ENCODE results near the gene PUM2.

PUM2 gene

DNA sequence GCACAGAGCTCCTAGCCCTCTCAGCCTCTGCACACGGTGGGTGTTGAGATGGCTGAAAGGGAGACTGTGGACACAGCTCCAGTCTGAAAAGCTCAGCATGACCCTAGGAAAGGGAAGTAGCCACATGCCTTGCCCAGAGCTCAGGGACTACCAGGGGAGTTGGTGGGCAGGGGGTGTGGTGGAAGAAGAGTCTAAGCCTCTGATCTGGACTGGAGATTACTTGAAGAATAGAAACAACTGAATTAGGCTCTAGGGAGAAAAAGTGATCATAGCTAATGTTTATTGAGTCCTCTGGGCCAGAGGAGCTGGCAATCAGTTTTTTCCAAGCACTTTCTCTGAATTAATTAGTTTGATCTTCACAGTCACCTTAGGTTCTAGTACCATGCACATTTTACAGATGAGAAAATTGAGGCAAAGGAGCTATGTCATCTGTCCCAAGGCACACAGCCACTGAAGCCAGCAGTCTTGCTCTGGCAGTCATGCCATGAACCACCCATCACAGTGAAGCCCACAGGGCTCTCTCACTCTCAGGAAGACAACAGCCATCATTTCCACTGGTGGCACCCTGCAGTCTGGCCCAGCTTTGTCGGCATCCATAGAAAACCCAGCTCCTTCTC, 136.0 kb downstream of the PUM2 start:
- no peak for DNase-seq

- DNase-seq: no peak
Observed at GRCh38 chr2:20213651-20214565, 136.7 kb downstream of the PUM2 start.

- no peak for DNase-seq
Observed at GRCh38 chr2:20212871-20213503, 137.7 kb downstream of the PUM2 start.

GRCh38 chr2:20212459-20212870, 138.2 kb downstream of the PUM2 start:
- no peak for DNase-seq

DNA sequence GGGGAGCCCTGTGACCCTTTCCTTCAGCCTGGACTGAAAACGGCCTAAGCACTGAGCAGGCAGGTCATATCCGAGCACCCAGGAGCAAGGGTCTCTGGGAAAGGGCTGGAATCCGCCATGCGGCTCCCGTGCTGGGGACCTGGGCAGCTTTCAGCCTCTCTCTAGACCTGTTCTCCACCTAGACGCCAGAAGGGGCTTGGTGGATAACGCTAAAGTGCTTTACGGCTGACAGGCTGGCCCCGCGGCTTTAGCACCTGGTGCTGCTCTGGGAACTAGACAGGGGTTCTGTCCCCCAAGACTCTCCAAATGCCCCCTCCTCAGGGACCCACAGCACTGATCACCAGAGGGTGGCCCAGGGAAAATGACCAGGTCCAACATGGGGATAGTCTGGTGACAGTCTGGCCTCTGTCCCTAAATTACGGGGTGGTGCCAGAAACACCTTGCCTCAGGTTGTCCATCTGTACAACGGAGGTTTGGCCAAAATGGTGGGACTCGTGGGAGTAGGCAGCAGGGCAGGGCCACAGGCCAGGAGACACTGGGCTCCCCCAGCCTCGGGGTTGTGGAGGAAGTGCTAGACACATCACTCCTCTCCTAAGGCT, 138.7 kb downstream of the PUM2 start:
- DNase-seq: no peak

DNA sequence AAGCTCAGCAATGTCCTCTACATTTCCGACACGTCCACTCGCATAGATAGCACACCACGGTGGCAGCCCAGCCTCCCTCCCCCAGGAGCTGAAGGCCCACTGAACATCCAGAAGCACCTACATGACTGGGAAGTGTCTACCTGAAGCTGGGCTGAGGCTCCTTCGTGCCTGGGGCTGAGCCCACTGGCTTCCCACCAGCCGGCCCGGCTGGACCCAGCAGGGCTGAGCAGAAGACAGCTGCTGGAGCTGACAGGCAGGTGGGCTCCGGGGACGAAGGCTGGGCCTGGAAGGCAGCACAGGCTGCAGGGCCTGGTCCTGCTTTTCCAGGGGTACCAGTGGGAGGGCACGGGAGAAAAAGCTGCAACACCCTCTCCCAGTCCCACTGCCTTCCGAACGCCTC, 139.2 kb downstream of the PUM2 start:
- DNase-seq: no peak

- DNase-seq: no peak
Observed at GRCh38 chr2:20210462-20210861, 140.2 kb downstream of the PUM2 start.

DNA sequence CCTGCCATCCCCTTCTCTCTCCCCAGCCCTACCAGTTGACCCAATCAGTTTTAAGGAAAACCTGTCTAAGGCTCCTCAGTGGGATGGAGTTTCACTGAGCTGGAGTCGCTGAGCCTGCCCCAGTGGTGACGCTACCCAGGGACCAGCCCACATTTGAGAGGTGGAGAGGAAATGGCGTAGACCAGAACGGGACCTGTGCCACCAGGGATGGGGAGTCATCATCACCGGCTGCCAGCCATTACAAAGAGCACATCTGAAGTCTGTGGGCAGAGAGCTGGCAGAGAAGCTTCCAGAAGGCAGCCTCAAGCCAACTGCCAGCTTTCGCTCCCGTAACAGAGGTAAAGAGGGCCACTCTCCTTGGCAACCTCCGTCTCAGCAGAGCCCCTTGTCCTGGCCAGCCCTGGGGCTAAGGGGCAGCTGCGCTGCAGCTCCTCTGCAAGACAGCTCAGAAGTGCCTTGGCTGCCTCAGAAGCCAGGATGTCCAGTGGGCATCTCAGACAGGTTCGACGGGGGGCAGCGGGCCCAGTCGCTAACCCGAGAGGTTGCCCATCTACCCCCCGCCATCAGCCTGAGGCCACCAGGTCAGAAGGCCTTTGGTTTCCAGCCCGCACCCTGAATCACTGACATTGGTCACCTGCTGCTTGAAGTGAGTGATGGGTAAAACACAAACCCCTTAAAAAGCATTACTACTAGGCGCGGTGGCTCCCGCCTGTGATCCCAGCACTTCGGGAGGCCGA, 141.1 kb downstream of the PUM2 start:
- DNase-seq: no peak

DNA sequence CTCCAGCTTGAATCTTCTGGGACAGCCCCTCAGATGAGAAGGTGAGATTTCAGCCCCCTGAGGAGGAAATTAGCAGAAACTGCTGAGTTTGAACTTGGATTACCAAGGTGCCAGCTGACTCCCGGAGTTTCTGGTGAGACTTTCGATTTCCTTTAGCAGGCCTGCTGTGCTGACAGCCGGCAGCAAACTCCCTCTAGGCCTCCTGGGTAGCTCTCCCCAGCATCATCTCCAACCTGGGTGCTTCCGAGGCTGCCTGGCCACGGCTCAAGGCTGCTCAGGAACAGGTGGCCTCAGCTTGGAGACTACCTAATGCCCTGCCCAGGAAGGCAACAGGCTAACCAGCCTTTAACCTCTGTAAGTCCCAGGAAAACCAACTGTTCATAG, 142.2 kb downstream of the PUM2 start:
- no peak for DNase-seq

GRCh38 chr2:20207051-20207450, 143.6 kb downstream of the PUM2 start:
- no peak for DNase-seq

- DNase-seq: no peak
Observed at GRCh38 chr2:20205915-20206524, 144.6 kb downstream of the PUM2 start.

GRCh38 chr2:20205069-20205468, 145.6 kb downstream of the PUM2 start:
- DNase-seq: no peak

DNA sequence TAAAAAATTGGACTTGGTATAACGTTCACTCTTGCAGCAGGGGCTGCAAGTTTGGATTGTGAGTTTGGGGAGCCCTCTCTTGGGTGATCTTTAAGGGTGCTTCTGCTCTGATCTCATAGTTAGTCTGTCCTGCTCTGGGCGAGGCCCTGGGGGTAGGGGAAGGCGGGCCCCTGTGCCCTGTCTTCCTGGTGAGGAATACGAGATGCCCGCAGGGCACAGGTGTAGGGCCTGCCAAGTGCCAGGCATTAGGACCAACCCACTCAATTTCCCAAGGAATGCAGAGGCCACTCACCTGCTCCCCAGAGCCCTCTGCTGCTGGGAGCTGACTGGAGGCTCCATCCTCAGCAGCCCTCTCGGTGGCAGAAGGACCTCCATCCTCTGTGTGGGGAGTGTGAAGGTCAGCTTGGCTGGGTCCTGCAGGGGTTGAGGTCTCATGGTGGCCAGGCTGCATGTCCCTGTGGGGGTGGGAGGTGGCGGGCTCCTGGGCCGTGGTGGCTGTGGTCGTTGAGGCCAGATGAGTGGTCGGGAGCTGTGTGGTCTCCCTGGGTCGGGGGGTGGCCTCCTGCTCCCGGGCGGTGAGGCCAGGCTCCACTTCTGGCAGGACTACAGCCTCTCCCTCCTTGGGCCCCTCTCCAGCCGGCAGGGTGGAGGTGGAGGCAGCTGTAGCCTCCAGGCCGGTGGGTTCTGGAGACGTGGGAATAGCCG, 147.0 kb downstream of the PUM2 start:
- DNase-seq: no peak

GRCh38 chr2:20203072-20203471, 147.6 kb downstream of the PUM2 start:
- no peak for DNase-seq

DNA sequence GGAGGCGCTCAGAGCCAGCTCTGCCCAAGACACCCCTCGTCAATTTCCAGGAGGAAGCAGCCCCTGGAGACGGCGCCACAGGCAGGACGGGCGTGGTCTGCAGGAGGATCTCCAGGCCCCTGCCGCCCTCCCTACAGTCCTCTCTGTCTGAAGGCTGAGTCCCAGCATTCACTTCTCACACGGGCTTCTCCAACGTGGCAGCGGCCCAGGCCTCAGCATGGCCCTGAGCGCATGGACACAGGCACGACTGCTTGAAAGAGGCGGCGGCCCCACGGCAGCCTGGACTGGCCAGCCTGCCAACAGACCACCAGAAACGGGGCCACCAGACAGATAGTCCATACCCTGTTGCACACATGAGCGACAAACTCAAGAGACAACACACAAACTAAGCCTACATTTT, 149.0 kb downstream of the PUM2 start:
- no peak for DNase-seq

DNA sequence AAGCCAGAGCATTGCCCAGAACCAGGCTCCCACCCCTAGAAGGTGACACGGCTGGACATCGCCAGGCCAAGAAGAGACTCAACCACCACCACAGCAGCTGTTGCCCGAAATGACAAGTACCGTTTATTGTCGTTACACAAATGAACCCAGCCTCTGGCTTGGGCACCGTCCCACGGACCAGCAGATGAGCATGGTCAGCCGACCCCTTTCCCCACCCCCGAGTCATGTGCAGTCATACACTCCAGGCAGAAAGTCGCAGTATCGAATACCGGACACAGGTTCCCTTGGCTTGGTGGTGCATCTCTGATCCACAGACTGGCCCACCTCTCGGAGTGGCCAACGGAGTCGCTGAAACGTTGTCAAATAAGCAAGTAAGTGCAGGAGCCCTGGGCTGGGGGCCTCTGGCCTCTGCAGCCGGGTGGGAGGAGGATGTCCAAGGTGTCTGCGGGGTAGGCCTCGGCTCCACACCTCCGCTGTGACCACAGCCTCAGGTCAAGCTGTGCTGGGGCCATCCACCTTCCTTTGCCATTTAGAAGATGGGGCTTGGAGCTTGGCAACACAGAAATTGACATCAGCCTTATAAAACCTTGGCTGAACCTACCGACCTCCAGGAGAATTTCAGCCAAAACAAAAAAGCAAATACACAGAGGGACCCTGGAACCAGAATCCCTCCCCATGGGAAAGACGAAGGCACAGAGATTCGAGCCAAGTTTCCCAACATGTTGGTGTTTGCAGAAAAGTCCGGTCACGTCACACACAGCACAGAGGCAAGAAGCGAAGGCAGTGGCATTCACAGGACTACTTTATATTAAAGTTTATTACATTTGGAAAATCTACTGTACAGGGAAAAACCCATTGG, 149.7 kb downstream of the PUM2 start:
- no peak for DNase-seq

DNA sequence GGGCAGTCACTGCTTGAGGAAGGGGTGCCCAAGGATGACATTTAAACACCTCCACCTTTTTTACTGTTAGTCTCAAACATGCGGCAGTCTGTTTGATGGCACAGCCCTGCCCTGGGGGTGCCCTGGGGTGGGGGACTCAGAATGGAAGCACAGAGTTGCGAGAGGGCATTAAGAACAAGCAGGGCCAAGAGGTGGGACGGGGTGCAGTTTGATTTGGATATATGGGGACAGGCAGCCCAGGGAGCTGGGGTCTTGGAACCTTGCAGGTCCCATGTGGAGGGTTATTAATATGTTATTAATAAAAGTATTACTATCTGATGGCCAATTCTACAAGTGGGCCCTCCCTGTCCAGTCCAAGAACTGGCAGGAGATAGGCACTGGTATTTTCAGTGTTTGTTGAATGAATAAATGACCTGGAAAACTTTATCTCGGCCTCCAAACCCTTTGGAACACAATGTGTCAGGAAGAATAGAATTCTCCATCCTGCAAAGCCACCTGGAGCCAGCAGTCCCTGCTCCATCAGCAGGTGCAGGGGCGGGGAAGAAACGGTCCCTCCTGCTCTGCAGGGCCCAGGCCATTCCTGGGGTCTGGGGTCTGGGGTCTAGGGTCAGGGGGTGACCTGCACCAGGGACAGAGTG, 150.9 kb downstream of the PUM2 start:
- DNase-seq: no peak

DNA sequence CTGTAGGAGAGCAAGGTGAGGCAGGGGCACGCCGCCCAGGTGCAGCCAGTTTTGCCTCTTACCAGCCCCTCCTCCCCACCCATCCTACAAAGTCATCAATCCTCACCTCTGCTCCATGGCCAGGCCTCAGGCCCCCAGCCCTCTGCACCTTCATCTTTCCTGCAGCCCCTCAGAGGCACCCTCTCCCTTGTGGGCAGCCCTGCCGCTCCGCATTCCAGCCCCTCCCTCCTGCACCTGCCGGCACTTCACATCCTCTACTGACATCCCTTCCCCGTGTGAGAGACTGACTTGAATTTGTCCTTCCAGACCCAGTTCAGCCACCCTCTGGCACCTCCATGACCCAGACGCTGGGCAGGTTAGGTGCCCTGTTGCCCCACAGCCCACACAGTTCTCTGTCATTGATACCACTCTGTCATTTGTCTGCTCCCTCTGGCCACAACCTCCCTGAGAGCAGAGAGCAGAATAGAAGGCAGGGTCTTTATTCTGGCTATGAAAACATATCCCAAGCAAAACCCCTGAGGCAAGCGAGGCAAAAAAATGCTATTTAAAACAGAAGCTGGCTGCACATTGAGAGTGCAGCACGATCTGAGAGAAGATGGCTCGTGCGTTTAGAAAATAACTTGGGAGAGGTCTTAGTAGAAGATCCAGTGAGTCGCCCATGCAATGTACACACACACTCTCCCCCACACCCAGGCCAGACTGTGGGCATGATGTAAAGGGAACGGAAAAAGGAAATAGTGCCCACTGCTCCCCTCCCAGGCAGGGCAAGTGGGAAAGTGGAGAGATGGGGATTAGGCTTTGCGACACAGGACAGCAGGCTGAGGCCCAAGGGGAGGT, 151.6 kb downstream of the PUM2 start:
- no peak for DNase-seq
